Panc1 (cell line): ENCODE results near the gene CDH8.

Source experiments
- POLR2AphosphoS5 ChIP-seq: IDR thresholded peaks from 2 replicates; pipeline ENCODE4 v1.6.1; 2012; ENCODE audit warnings: mild to moderate bottlenecking, low read depth, low read length, moderate library complexity
- SIN3A ChIP-seq: IDR thresholded peaks from 2 replicates; pipeline ENCODE4 v1.6.1; 2012; ENCODE audit warnings: low read depth, mild to moderate bottlenecking, low read length, moderate library complexity, borderline replicate concordance; ENCODE audit not compliant: insufficient read depth
- TCF7L2 ChIP-seq: IDR thresholded peaks from 2 replicates; pipeline ENCODE4 v1.6.1; 2011; ENCODE audit warnings: mild to moderate bottlenecking, low read depth, low read length, inconsistent platforms
- TF ChIP-seq, protein P1 (sequence below): fragments of 450-650 bp; IDR thresholded peaks from 2 replicates; pipeline ENCODE4 v1.5.1; 2017; ENCODE audit warnings: mild to moderate bottlenecking
- TF ChIP-seq, protein P2 (sequence below), 2 experiments: IDR thresholded peaks; 2 replicates each; pipeline ENCODE4 v1.6.1; 2011 to 2012; ENCODE audit warnings: low read depth in 2 of 2, control low read depth in 1 of 2, low read length in 1 of 2, mild to moderate bottlenecking in 1 of 2, moderate library complexity in 1 of 2; ENCODE audit not compliant: insufficient read depth in 1 of 2

DNA sequence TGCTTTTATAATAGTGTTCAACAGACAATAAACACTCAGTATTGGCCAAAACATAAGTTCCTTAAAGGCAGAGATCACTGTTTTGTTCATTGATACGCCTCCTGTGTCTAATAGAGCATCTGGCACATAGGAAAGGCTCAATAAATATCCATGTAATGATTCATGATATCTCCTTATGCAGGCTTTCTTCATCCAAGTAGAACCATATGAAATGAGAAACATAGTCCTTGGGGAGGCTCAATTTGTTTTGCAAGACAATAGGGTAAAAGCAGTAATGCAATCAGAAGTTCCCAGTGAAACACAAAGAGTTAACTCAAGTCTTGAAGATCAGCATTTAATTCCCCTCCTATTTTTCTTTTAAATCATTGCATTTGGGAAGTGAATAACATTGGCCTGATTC is 16.4 kb downstream of the CDH8 start:
- TF ChIP-seq, protein P1, sequence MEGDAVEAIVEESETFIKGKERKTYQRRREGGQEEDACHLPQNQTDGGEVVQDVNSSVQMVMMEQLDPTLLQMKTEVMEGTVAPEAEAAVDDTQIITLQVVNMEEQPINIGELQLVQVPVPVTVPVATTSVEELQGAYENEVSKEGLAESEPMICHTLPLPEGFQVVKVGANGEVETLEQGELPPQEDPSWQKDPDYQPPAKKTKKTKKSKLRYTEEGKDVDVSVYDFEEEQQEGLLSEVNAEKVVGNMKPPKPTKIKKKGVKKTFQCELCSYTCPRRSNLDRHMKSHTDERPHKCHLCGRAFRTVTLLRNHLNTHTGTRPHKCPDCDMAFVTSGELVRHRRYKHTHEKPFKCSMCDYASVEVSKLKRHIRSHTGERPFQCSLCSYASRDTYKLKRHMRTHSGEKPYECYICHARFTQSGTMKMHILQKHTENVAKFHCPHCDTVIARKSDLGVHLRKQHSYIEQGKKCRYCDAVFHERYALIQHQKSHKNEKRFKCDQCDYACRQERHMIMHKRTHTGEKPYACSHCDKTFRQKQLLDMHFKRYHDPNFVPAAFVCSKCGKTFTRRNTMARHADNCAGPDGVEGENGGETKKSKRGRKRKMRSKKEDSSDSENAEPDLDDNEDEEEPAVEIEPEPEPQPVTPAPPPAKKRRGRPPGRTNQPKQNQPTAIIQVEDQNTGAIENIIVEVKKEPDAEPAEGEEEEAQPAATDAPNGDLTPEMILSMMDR = no peak
- TF ChIP-seq SIN3A (no peak), POLR2AphosphoS5 (no peak), TCF7L2 (no peak)
- TF ChIP-seq, protein P2, sequence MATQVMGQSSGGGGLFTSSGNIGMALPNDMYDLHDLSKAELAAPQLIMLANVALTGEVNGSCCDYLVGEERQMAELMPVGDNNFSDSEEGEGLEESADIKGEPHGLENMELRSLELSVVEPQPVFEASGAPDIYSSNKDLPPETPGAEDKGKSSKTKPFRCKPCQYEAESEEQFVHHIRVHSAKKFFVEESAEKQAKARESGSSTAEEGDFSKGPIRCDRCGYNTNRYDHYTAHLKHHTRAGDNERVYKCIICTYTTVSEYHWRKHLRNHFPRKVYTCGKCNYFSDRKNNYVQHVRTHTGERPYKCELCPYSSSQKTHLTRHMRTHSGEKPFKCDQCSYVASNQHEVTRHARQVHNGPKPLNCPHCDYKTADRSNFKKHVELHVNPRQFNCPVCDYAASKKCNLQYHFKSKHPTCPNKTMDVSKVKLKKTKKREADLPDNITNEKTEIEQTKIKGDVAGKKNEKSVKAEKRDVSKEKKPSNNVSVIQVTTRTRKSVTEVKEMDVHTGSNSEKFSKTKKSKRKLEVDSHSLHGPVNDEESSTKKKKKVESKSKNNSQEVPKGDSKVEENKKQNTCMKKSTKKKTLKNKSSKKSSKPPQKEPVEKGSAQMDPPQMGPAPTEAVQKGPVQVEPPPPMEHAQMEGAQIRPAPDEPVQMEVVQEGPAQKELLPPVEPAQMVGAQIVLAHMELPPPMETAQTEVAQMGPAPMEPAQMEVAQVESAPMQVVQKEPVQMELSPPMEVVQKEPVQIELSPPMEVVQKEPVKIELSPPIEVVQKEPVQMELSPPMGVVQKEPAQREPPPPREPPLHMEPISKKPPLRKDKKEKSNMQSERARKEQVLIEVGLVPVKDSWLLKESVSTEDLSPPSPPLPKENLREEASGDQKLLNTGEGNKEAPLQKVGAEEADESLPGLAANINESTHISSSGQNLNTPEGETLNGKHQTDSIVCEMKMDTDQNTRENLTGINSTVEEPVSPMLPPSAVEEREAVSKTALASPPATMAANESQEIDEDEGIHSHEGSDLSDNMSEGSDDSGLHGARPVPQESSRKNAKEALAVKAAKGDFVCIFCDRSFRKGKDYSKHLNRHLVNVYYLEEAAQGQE (IDR thresholded peaks at IDR 0.05; ENCODE audit: insufficient read depth in 1 of 2, low read depth in 2 of 2, low read length in 1 of 2) = no peak
